Spleen (tissue), 7 donors: ENCODE results near the gene INHBA.

Source experiments
- POLR2A ChIP-seq, 3 donors: fragments of 450-650 bp; IDR thresholded peaks; one replicate each; pipeline ENCODE4 v1.5.1; 2017; ENCODE audit warnings: antibody characterized with exemption in 3 of 3, mild to moderate bottlenecking in 1 of 3
- POLR2AphosphoS5 ChIP-seq, 3 donors: sonication (generic); formaldehyde crosslinking; IDR thresholded peaks; one replicate each; pipeline ENCODE4 v1.5.1; 2017; ENCODE audit warnings: antibody characterized with exemption in 3 of 3
- TF ChIP-seq, protein P1 (sequence below), 11 experiments: fragments of 200-600 bp in 7 of 11; fragments of 450-650 bp in 4 of 11; sonication (generic) in 4 of 11; IDR thresholded peaks in 8 of 11; conservative IDR thresholded peaks in 3 of 11; 1 replicate in 7 of 11; 2 replicates in 4 of 11; pipeline versions ENCODE4 v1.4.0 to v1.8.0; 2016 to 2021; ENCODE audit warnings: antibody characterized with exemption in 11 of 11, inconsistent platforms in 4 of 11, mild to moderate bottlenecking in 1 of 11
- donor health status: DM: no; HTN: no; CAD: no; lungs with moderate emphysema.
- donor health status: DM: no; HTN: no; CAD: no.
- donor health status: DM: no; HTN: no; CAD: no.

GRCh38 chr7:41706228-41706930 lies 3.5 kb upstream of the INHBA start:
- TF ChIP-seq, protein P1, sequence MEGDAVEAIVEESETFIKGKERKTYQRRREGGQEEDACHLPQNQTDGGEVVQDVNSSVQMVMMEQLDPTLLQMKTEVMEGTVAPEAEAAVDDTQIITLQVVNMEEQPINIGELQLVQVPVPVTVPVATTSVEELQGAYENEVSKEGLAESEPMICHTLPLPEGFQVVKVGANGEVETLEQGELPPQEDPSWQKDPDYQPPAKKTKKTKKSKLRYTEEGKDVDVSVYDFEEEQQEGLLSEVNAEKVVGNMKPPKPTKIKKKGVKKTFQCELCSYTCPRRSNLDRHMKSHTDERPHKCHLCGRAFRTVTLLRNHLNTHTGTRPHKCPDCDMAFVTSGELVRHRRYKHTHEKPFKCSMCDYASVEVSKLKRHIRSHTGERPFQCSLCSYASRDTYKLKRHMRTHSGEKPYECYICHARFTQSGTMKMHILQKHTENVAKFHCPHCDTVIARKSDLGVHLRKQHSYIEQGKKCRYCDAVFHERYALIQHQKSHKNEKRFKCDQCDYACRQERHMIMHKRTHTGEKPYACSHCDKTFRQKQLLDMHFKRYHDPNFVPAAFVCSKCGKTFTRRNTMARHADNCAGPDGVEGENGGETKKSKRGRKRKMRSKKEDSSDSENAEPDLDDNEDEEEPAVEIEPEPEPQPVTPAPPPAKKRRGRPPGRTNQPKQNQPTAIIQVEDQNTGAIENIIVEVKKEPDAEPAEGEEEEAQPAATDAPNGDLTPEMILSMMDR (IDR thresholded peaks at IDR 0.05 in 8 of 11, conservative IDR thresholded peaks at IDR 0.05 in 3 of 11), result no peak
- TF ChIP-seq POLR2A (IDR thresholded peaks at IDR 0.05), result no peak
- no peak for TF ChIP-seq POLR2AphosphoS5 (IDR thresholded peaks at IDR 0.05)
